NCI-H524 (cell line): Measurements from ENCODE around the gene CDIP1.
A peak's percentile ranks its signal among the peaks of the same experiment; 100 is the strongest.
"Not testable (repeated sequence)": the region's sequence is repeated elsewhere in the genome, so short reads cannot be mapped to it uniquely, and the experiment has no call there.

Experiments
- DNase-seq, 2 experiments: peaks; one replicate each; lab custom pipeline; 2025; lab: John Stamatoyannopoulos, UW

Gene CDIP1

GRCh38 chr16:4538350-4539235, at the start of gene CDIP1:
Gene CDIP1, minus strand, starts transcription at chr16:4538773. Its CDS starts 24,643 bp downstream, at chr16:4514130.
- peak; percentile 93 to 97 for DNase-seq

GRCh38 chr16:4586291-4586690, 47.7 kb upstream of the CDIP1 start:
- no peak for DNase-seq

GRCh38 chr16:4583906-4584305, 45.3 kb upstream of the CDIP1 start:
- DNase-seq: no peak

GRCh38 chr16:4580250-4580649, 41.7 kb upstream of the CDIP1 start:
- DNase-seq: no peak

GRCh38 chr16:4578961-4579530, 40.5 kb upstream of the CDIP1 start:
- DNase-seq: no peak

- DNase-seq: no peak
Measured at GRCh38 chr16:4576008-4576407, 37.4 kb upstream of the CDIP1 start.

- DNase-seq: no peak
Measured at GRCh38 chr16:4574919-4575705, 36.5 kb upstream of the CDIP1 start.

GRCh38 chr16:4573926-4574325, 35.4 kb upstream of the CDIP1 start:
- DNase-seq: not testable (repeated sequence)

- DNase-seq: no peak
Measured at GRCh38 chr16:4572715-4573114, 34.1 kb upstream of the CDIP1 start.

- DNase-seq: no peak
Measured at GRCh38 chr16:4570688-4571321, 32.2 kb upstream of the CDIP1 start.

GRCh38 chr16:4570086-4570485, 31.5 kb upstream of the CDIP1 start:
- no peak for DNase-seq

- no peak for DNase-seq
Measured at GRCh38 chr16:4566144-4566543, 27.6 kb upstream of the CDIP1 start.

GRCh38 chr16:4564661-4565267, 26.2 kb upstream of the CDIP1 start:
- no peak for DNase-seq

- no peak for DNase-seq
Measured at GRCh38 chr16:4561596-4561995, 23.0 kb upstream of the CDIP1 start.

- DNase-seq: no peak
Measured at GRCh38 chr16:4557973-4558372, 19.4 kb upstream of the CDIP1 start.

GRCh38 chr16:4556580-4556979, 18.0 kb upstream of the CDIP1 start:
- DNase-seq: no peak

- DNase-seq: no peak
Measured at GRCh38 chr16:4556112-4556511, 17.5 kb upstream of the CDIP1 start, which contains the start of gene C16orf96. Gene C16orf96, plus strand, starts transcription at chr16:4556340. Its CDS starts 150 bp downstream, at chr16:4556490.

- DNase-seq: no peak
Measured at GRCh38 chr16:4552541-4552940, 14.0 kb upstream of the CDIP1 start.

GRCh38 chr16:4550591-4550990, 12.0 kb upstream of the CDIP1 start:
- DNase-seq: no peak

GRCh38 chr16:4548124-4548523, 9.6 kb upstream of the CDIP1 start:
- DNase-seq: no peak

- DNase-seq: peak; percentile 20 to 48
Measured at GRCh38 chr16:4544473-4544872, 5.9 kb upstream of the CDIP1 start.
